ENCODE data around the gene COG4.
A peak's percentile ranks its signal among the peaks of the same experiment; 100 is the strongest.
"Not testable (repeated sequence)": the region's sequence is repeated elsewhere in the genome, so short reads cannot be mapped to it uniquely, and the experiment has no call there.

Gene COG4

DNA sequence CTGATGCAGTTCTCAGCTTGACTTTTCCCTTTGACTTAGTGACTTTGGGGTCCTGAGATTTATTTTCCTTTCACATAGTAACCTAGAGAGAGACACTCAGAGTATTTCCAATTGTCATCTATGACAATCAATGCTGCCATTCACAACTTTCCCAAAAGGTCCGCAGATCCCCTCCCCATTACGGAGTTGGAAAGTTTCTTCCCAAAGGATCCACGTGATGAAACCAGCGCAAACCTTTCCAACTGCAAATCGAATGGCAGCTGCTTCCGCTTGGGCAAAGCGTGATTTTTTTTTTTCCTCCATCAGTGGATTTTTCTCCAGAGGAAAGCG is 69.5 kb downstream of the COG4 start:
- no peak for DNase-seq

DNA sequence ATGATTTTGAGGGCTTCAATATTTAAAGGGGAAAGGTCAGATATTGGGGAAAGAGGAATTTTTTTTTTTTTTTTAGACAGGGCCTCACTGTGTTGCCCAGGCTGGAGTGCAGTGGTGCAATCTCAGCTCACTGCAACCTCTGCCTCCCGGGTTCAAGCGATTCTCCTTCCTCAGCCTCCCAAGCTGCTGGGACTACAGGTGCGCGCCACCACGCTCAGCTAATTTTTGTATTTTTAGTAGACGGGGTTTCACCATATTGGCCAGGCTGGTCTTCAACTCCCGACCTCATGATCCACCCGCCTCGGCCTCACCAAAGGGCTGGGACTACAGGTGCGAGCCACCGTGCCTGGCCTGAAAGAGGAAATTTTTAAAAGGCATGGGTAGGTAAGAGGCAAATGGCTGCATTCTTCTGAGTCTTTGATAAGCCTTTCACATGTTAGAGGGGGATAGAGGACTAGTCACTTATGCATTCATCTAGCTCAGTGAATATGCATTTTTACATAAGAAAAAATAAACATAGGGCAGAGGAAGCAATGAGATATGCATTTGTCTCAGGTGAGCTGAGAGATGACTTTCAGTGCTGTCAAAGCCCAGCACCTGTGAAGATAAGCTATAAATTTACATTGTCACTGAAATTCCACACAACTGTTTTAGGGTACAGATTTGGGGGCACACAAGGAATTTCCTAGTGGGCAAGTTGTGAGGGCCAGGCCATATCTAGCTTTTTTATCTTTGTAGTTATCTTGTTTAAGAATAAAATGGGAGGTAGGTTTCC is 70.0 kb downstream of the COG4 start:
- DNase-seq = no peak

DNA sequence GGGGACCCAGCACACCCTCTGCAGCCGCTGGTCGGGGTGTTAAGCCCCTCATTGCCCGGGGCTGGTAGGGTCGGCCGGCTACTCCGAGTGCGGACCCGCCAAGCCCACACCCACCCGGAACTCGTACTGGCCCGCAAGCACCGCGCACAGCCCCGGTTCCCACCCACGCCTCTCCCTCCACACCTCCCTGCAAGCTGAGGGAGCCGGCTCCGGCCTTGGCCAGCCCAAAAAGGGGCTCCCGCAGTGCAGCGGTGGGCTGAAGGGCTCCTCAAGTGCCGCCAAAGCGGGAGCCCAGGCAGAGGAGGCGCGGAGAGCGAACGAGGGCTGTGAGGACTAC is 72.4 kb downstream of the COG4 start:
- DNase-seq = not testable (repeated sequence)

DNA sequence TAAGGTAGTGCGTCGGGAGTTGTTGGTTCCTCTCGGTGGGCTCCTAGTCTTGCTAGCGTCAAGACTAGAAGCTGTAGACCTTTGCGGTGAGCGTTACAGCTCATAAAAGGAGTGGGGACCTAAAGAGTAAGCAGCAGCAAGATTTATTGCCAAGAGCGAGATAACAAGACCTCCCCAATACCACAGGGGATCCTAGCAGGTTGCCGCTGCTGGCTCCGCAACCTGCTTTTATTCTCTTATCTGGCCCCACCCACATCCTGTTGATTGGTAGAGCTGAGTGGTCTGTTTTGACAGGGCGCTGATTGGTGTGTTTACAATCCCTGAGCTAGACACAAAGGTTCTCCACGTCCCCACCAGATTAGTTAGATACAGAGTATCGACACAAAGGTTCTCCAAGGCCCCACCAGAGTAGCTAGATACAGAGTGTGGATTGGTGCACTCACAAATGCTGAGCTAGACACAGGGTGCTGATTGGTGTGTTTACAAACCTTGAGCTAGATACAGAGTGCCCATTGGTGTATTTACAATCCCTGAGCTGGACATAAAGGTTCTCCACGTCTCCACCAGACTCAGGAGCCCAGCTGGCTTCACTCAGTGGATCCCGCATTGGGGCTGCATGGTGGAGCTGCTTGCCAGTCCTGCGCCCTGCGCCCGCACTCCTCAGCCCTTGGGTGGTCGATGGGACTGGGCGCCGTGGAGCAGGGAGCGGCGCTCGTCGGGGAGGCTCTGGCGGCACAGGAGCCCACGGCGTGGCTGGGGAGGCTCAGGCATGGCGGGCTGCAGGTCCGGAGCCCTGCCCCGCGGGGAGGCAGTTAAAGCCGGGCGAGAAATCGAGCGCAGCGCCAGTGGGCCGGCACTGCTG is 73.0 kb downstream of the COG4 start:
- not testable (repeated sequence) for DNase-seq

DNA sequence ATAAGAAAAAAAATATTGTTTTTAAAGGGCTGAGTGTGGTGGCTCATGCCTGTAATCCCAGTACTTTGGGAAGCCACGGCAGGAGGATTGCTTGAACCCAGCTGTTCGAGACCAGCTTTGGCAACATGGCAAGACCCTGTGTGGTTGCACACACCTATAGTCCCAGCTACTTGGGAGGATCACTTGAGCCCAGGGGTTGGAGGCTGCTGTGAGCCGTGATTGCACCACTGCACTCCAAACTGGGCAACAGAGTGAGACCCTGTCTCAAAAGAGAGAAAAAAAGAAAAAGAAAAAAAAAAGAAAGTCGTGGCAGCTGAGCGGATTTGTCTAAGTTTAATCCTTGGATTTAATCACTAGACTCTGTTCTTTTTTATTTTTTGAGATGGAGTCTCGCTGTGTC is 75.3 kb downstream of the COG4 start:
- no peak for DNase-seq

DNA sequence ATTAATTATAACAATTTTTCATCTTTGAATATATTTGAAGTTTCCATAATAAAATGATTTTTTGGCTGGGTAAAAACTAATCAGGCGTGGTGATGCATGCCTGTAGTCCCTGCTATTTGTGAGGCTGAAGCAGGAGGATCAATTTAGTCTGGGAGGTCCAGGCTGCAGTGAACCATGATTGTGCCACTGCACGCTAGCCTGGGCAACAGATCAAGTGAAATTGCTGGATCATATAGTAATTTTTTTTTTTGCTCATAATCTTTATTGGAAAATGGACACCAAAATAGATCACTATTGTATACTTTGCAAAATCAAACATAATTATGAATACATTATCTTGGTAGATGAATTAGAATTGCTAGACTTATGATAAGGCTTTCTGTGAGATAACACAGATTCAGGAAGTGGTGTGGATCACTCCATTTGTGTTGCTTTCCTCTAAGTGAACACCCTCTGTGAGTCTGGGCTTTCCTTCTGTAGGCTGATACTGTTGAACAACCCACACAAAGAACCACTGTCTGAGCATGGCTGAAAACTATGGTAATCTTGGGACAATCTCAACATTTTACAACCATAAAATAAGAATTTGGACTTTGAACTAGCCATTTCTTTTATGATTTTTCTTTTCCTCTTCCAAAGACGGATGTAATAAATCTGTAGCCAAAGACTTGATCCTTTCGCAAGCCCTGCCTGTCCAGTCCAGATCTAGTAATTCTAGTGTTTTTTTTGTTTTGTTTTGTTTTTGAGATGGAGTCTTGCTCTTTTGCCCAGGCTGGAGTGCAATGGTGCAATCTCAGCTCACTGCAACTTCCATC is 78.9 kb downstream of the COG4 start:
- no peak for DNase-seq

DNA sequence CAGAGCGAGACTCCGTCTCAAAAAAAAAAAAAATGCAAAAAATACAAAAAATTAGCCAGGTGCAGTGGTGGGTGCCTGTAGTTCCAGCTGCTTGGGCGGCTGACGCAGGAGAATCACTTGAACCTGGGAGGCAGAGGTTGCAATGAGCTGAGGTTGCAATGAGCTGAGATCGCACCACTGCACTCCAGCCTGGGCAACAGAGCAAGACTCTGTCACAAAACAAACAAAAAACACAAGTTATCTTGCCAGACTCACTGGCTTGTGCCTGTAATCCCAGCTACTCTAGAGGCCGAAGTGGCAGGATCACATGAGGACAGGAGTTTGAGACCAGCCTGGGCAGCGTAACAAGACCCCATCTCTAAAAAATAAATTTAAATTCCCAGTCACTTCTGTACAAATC is 81.0 kb downstream of the COG4 start:
- DNase-seq = no peak

DNA sequence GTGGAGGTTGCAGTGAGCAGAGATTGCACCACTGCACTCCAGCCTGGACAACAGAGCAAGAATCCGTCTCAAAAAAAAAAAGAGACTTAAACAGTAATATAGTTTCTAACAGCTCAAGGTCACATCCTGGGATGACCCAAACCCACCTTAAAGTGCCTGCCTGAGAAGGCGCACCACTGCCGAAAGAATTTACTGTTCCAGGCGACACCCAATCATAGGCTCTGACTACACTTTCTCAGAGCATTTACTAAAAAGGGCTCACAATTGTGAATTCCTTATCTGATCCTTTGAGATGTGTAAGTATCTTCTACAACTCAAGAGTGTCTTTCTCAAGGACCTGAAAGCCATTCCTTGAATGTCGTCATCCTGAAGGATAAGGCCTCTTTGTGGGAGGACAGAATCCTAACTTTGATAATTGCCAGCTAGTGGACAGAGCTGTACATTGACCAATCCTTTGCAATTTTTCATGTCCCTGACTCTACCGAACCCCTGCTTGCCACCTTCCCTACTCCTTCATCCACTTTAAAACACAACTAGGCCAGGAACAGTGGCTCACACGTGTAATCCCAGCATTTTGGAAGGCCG is 81.9 kb downstream of the COG4 start:
- DNase-seq = no peak

DNA sequence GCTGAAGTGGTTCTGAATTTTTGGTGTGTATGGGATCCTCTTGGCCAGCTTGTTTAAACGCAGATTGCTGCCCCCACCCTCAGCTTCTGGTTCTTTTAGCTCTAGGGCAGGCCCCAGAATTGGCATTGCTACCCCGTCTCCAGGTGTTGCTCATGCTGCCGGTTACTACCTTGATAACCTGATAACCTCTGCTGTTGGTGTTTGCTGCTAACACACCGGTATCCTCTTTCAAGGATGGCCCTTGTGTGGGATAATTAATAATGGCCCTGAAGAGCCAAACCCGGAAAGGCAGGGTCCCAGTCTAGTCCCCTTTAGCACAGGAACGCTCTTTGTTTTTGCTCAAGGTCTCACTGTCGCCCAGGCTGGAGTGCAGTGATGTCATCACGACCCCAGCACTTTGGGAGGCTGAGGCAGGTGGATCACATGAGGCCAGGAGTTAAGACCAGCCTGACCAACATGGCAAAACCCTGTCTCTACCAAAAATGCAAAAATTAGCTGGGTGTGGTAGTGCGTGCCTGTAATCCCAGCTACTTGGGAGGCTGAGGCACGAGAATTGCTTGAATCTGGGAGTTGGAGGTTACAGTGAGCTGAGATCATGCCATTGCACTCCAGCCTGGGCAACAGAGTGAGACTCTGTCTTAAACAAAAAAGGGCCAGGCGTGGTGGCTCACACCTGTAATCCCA is 83.2 kb downstream of the COG4 start:
- DNase-seq = no peak

DNA sequence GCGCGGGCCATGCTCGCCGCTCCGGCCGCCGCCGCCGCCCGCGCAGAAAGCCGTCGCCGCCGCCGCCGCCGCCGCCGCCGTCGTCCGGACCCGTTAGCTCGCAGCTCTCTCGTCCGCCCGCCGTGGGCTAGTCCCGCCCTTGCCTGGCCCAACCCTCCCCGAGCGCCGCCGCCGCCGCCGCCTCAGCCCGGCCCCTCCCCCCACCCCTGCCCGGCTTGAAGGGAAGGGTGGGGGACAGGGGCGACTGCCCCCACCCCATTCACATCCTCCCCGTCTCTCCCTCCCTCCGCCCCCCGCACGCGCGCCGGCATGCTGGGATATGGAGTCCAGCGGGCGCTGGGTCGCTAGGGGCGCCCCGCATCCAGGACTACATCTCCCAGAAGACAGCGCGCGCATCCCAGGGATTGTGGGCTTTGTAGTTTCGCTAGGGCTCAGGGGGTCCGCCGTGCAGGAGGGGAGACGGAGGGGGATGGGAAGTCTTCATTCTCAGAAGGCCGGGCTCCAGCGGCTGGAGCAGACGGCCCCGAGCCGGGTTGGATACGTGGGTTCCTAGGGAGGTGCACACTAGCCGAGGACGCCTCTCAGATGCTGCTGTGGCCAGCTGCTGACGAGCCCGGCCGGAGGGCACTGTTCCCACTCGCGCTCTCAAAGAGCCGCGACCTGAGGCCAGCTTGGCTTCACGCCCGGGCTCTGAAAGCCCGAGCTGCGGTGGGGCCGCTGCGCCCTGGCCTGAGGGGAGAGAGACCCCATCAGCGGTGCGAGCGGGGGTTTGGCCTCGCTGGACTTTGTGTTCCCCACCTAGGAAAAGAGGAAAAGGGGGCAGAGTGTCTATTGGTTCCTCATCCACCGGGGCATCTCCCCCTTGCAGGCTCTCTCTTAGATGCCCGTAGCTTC is 84.1 kb downstream of the COG4 start, which contains the start of gene ST3GAL2:
ST3GAL2 (minus strand) TSS at position 132 of the 894 bp plus-strand sequence. CDS start 40,570 bp downstream, outside the sequence.
- DNase-seq = peak; percentile 91

DNA sequence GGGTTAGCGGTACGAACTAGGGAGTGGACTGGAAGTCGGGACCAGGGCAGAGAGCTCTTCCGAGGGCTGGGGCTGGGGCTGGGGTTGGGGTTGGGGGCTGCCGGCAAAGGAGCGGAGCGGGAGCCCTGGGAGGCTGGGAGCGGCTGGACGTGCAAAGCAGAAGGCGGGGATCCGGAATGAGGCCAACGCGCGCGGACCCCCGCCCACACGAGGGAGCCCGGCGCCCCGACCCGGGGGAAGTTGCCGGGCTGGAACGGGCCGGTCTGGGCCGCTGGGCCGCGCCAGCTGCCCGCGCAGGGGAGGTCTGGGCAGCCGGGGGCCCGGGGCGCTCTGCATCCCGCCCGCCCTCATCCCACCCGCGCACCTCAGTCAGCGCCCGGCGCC is 84.8 kb downstream of the COG4 start:
- DNase-seq = no peak

DNA sequence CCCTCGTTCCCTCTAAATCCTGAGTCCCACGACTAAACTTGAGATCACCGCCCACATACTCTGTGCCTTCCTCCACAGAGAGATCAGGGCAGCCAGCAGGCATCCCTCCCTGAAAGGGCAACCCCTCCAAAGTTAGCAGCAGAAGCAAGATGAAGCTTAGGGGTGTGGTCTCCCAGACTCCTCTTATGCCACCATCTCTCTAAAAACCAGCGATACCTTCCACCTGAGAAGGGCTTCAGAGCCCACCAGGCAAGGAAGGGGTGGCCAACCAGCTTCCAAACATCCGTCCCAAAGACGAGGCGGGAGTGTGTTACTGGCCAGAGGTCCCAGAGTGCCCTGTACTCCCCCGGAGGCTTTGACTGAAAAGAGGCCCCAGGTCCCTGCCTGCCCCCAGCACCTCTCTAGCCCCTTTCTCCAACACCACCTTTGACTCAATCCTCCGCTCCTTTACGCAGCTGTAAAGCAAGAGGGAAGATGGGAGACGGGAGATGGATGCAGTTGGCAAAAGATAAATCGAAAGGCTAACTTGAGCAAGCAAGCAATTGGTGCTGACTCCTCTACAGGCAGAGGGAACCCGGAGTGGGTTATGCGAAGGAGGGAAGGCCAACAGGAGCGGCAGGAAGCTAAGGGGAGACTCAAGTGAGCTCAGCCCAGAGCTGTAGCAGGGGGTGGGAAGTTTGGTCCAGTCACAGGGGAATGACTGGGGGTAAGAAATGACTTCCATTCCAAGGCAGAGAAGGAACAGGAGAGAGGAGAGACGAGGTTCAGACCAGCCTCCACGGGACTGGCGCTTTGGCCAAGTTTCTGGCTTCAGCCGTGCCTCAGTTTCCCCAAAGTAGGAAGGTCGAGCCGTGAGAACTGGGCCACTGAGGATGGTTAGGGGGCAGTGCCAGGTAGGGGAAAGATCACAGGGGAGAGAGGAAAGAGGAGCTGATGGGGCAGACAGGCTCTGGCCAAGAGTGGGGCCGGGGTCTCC is 85.5 kb downstream of the COG4 start:
- no peak for DNase-seq

DNA sequence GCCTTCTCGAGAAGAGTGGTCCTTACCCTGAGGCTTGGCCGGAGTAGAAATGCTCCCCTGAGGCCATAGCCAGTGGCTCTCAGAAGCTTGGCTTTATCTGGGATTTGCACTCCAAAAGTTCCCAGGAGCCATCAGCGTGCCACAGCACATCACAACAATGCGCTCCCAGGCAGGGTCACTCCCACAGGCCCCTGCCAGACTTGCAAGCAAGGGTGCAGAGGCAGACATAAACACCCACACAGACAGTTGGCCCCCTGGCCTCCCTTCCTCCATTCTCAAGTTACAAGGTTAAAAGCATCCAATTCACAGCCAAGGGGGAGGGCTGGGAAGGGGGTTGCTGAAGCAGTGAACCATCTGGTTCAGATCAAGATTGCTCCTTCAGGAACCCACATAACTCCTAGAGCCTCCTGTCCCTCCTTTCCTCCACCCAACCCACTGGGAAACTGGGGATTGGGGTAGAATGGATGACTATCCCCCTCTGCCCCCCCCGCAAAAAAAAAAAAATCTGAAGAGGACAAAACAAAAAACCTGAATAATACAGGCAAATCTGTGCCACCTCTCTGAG is 86.3 kb downstream of the COG4 start:
- no peak for DNase-seq

DNA sequence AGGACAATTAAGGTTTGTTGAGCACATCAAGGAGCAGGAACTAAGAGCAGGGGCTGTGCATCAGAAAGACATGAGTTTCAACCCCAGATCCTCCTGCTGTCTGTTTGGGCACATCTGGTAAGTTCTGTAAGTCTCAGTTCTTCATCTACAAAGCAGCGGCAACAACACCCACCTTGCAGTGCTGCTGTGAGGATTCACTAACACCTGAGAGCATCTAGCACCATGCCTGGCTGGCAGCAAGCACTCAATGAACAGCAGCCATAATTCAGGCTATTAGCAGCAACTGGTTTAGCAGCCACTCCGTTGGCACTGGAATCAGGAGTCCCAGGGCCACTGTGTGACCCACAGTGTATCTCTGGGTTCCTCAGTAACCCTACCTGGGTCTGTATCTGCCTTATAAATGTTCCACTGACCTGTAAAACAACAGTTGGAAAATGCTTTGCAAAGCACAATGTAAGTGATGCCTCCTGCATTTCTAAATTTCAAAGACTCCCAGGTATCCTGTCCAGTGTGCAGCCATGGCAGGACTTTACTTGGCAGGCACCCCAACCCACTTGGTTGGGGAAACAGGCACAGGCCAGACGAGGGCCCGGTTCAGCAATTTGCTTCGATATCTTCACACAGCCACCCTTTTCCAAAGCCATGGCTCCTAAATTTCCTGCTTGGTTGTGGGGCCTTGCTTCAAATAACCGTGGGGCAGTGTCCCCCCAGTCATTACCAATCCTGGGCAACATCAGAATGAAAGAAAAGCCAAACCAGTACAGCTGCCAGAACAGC is 88.7 kb downstream of the COG4 start:
- DNase-seq = no peak

DNA sequence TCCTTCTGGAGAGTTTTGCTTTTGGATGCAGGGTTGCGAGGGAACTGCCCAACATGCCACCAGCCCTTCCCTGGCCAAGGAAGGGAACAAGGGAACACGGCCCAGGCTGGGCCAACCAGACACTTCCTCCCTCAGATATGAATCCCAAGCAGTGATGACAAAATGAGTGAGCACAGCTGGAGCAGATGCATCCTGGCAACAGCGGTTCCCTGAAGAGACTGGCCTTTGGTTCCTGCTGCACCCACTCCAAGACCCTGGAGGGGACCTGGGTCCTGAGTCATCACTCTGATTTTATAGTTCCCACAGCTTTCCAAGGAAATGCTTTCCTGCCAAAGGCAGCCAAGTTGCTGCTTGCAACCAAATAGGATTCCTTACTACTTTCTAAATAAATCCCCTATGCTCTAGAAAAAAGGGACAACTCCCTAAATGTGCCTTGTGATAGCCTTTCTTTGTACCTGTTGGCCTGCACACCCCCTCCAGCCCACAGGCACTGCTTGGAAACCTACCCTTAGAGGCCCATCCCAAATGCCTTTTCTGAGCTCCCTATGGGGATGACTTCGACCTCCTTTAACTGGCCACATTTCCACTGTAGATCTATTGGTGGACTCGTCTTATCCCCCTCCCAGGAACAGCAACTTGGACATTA is 89.8 kb downstream of the COG4 start:
- no peak for DNase-seq

DNA sequence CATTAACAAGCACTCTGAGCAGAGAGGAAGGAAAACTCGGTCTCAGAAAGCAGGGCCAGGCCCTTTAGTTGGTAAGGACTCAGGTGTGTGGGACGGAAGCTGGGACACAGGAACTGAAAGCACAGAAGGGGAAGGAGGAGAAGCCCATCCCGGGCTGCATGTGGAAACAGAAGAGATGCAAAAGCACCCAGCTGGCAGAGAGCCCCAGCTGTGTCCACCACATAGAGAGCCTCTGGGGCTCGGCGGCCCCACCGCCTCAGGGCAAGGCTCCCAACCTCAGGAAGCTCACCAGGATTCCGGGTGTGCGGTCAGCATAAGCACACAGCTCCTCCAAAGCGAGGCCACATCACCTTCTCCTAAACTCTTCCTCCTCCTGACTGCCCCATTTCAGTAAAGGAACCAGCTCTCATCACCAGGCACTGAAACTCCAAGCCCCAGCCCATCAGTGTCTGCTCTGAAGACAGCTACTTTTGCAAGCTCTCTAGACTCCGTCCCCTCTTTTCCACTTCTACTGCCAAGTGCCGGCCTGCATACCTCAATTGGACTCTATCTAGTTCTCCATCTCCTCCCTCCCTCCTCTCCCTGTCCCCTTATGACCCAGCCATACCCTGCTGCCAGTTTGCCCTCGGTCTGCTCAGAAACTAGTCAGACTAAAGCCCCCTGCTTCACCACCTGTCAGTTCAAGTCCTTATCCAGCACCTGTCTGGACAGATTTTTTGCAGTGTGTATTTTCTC is 90.5 kb downstream of the COG4 start:
- DNase-seq = no peak

DNA sequence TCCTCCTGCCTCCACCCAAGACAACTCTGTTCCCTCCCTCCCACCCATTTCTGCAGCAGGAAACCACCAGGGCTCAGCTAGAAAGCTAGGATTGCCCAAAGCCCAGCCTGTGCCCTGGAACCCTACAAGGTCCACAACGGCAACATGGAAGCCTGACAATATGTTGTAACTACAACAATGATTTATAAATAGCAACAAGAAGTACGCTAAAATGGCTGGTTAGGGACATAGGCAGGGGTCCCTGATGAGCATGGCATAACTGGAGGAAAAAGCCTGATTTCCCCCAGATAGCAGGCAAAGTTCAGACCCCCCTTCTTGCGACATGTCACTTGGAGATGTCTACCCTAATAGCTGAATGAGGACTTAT is 91.0 kb downstream of the COG4 start:
- DNase-seq = no peak
